Measurements from ENCODE around the gene SNX30. TPM values are rescaled to one million over a fixed set of nuclear protein-coding genes. Genes with fewer than 3 reads are reported as not detected.

Gene SNX30
- total and polyA plus RNA-seq, 4 experiments from 2014 or later, result 0.73 to 10.9 (median 7.4) TPM

- POLR2A ChIA-PET (ENCODE audit: partially characterized antibody), result no interaction called here
- Histone ChIP-seq H3K27ac (ENCODE audit: low read depth, low read length) (no peak overlapping the region), H3K4me1 (ENCODE audit: insufficient read depth, low read length) (no peaks in the 10 kb centered on the region), H3K36me3 (ENCODE audit: insufficient read depth, low read length) (no peaks in the 10 kb centered on the region), H3K4me3 (ENCODE audit: low read length in 2 of 2) (no peak overlapping the region), H3K9me3 (ENCODE audit: control insufficient read depth in 1 of 2, low read length in 2 of 2) (no peaks in the 10 kb centered on the region), H3K27me3 (ENCODE audit: insufficient read depth, low read length) (no peaks in the 10 kb centered on the region)
- intact Hi-C loops (cut with micrococcal nuclease), result no loop called here
- CTCF ChIA-PET (ENCODE audit: partially characterized antibody), result interaction anchor here (0.6 kb wide), 1 partner anchor 16 kb away, joined by 3 read pairs; no protein-coding TSS in a partner anchor
- H3K9me3 Mint-ChIP-seq, result no peaks in the 10 kb centered on the region
- peaks cover 0 to 4% of the 10 kb centered on the region in 2 donors for H3K36me3 Mint-ChIP-seq
- no peak for DNase-seq
- H3K4me1 Mint-ChIP-seq, result peaks cover 0 to 7% (median 0%) of the 10 kb centered on the region in 4 donors
- no peak overlapping the region for H3K27ac Mint-ChIP-seq
- H3K4me3 Mint-ChIP-seq, result no peak overlapping the region
- peaks cover 2 to 8% of the 10 kb centered on the region in 2 donors for H3K27me3 Mint-ChIP-seq
These were observed 135.8 kb downstream of the SNX30 start for GRCh38 chr9:112886351-112886750.

DNA sequence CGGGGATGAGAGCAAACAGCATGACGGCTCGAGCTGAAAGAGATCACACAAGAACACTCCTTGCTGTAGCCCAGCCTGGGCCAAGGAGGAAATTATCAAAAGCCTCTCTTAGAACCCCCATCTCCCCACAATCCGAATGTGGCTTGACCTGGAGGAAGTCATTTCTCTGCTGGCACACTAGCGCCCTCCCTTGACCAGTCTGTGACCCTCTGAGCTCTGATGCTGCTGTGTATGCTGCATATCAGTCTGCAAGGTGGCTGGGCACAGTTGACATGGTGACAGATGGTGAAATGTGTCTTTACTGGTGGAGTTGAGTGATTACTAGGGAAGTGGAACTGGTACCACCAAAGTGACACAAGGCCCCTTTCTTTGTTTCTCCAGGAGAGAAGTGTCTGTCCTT lies 136.8 kb downstream of the SNX30 start:
- Histone ChIP-seq H3K36me3 (ENCODE audit: insufficient read depth, low read length) (no peaks in the 10 kb centered on the region), H3K9me3 (ENCODE audit: control insufficient read depth in 1 of 2, low read length in 2 of 2) (no peaks in the 10 kb centered on the region), H3K27ac (ENCODE audit: low read depth, low read length) (no peak overlapping the region), H3K4me3 (ENCODE audit: low read length in 2 of 2) (no peak overlapping the region), H3K27me3 (ENCODE audit: insufficient read depth, low read length) (no peaks in the 10 kb centered on the region), H3K4me1 (ENCODE audit: insufficient read depth, low read length) (no peaks in the 10 kb centered on the region)
- peaks cover 0 to 3% (median 0%) of the 10 kb centered on the region in 8 donors for H3K9me3 Mint-ChIP-seq
- no peak overlapping the region for H3K4me3 Mint-ChIP-seq
- H3K27me3 Mint-ChIP-seq, result peaks cover 10 to 14% of the 10 kb centered on the region in 2 donors
- ChIA-PET CTCF (ENCODE audit: partially characterized antibody) (no interaction called here), POLR2A (ENCODE audit: partially characterized antibody) (no interaction called here)
- H3K27ac Mint-ChIP-seq, result no peak overlapping the region
- DNase-seq, result no peak
- H3K36me3 Mint-ChIP-seq, result peaks cover 0 to 4% of the 10 kb centered on the region in 2 donors
- H3K4me1 Mint-ChIP-seq, result peaks cover 0 to 7% (median 0%) of the 10 kb centered on the region in 4 donors
- intact Hi-C loops (cut with micrococcal nuclease), result no loop called here

- POLR2A ChIA-PET (ENCODE audit: partially characterized antibody), result no interaction called here
These were observed 139.8 kb downstream of the SNX30 start, which contains the start of gene SLC46A2 for GRCh38 chr9:112890106-112891081. Gene SLC46A2 (minus strand): TSS chr9:112890876. CDS start chr9:112890681, 195 bp downstream.

GRCh38 chr9:112891521-112891920 lies 141.0 kb downstream of the SNX30 start:
- H3K4me3 ChIP-seq (ENCODE audit: low read length in 2 of 2), result no peak overlapping the region
- Mint-ChIP-seq H3K4me1 (peaks cover 0 to 7% (median 0%) of the 10 kb centered on the region in 4 donors), H3K36me3 (peaks cover 0 to 4% of the 10 kb centered on the region in 2 donors), H3K27me3 (peaks cover 22 to 23% of the 10 kb centered on the region in 2 donors), H3K4me3 (no peak overlapping the region), H3K9me3 (peaks cover 0 to 3% (median 0%) of the 10 kb centered on the region in 8 donors), H3K27ac (no peak overlapping the region)
- no peaks in the 10 kb centered on the region for H3K9me3 ChIP-seq (ENCODE audit: control insufficient read depth in 1 of 2, low read length in 2 of 2)
- ChIA-PET POLR2A (ENCODE audit: partially characterized antibody) (no interaction called here), CTCF (ENCODE audit: partially characterized antibody) (no interaction called here)
- intact Hi-C loops (cut with micrococcal nuclease), result no loop called here
- DNase-seq, result no peak
- no peaks in the 10 kb centered on the region for H3K27me3 ChIP-seq (ENCODE audit: insufficient read depth, low read length)
- H3K27ac ChIP-seq (ENCODE audit: low read depth, low read length), result no peak overlapping the region
- no peaks in the 10 kb centered on the region for H3K36me3 ChIP-seq (ENCODE audit: insufficient read depth, low read length)
- H3K4me1 ChIP-seq (ENCODE audit: insufficient read depth, low read length), result no peaks in the 10 kb centered on the region

More at GRCh38 chr9:112890106-112891081, 139.8 kb downstream of the SNX30 start, which contains the start of gene SLC46A2:
- intact Hi-C loops (cut with micrococcal nuclease), result no loop called here
- H3K36me3 Mint-ChIP-seq, result peaks cover 0 to 4% of the 10 kb centered on the region in 2 donors
- Histone ChIP-seq H3K27ac (ENCODE audit: low read depth, low read length) (no peak within 1 kb of the TSS), H3K4me1 (ENCODE audit: insufficient read depth, low read length) (no peaks in the 10 kb centered on the region), H3K27me3 (ENCODE audit: insufficient read depth, low read length) (no peaks in the 10 kb centered on the region), H3K4me3 (ENCODE audit: low read length in 2 of 2) (no peak within 1 kb of the TSS), H3K9me3 (ENCODE audit: control insufficient read depth in 1 of 2, low read length in 2 of 2) (no peaks in the 10 kb centered on the region), H3K36me3 (ENCODE audit: insufficient read depth, low read length) (no peaks in the 10 kb centered on the region)
- peaks cover 0 to 3% (median 0%) of the 10 kb centered on the region in 8 donors for H3K9me3 Mint-ChIP-seq
- CTCF ChIA-PET (ENCODE audit: partially characterized antibody), result no interaction called here
- DNase-seq, result no peak
- H3K4me1 Mint-ChIP-seq, result peaks cover 0 to 7% (median 0%) of the 10 kb centered on the region in 4 donors
- peaks cover 14 to 22% of the 10 kb centered on the region in 2 donors for H3K27me3 Mint-ChIP-seq
- no peak within 1 kb of the TSS for H3K4me3 Mint-ChIP-seq
- no peak within 1 kb of the TSS for H3K27ac Mint-ChIP-seq

- no peaks in the 10 kb centered on the region for H3K4me1 ChIP-seq (ENCODE audit: insufficient read depth, low read length)
- H3K27me3 Mint-ChIP-seq, result peaks cover 21 to 24% of the 10 kb centered on the region in 2 donors
- ChIA-PET POLR2A (ENCODE audit: partially characterized antibody) (no interaction called here), CTCF (ENCODE audit: partially characterized antibody) (no interaction called here)
- H3K9me3 ChIP-seq (ENCODE audit: control insufficient read depth in 1 of 2, low read length in 2 of 2), result no peaks in the 10 kb centered on the region
- no peak overlapping the region for H3K4me3 Mint-ChIP-seq
- H3K4me3 ChIP-seq (ENCODE audit: low read length in 2 of 2), result no peak overlapping the region
- H3K9me3 Mint-ChIP-seq, result peaks cover 0 to 3% (median 0%) of the 10 kb centered on the region in 8 donors
- peaks cover 0 to 7% (median 0%) of the 10 kb centered on the region in 4 donors for H3K4me1 Mint-ChIP-seq
- H3K36me3 Mint-ChIP-seq, result peaks cover 0 to 4% of the 10 kb centered on the region in 2 donors
- intact Hi-C loops (cut with micrococcal nuclease), result no loop called here
- no peak overlapping the region for H3K27ac ChIP-seq (ENCODE audit: low read depth, low read length)
- H3K27ac Mint-ChIP-seq, result peak overlapping the region in 1 of 7 donors; percentile 9
- H3K36me3 ChIP-seq (ENCODE audit: insufficient read depth, low read length), result no peaks in the 10 kb centered on the region
- DNase-seq, result no peak
- H3K27me3 ChIP-seq (ENCODE audit: insufficient read depth, low read length), result no peaks in the 10 kb centered on the region
These were observed 142.4 kb downstream of the SNX30 start for GRCh38 chr9:112892981-112893380.

GRCh38 chr9:112894041-112894440 lies 143.5 kb downstream of the SNX30 start:
- no peaks in the 10 kb centered on the region for H3K36me3 ChIP-seq (ENCODE audit: insufficient read depth, low read length)
- DNase-seq, result no peak
- H3K9me3 ChIP-seq (ENCODE audit: control insufficient read depth in 1 of 2, low read length in 2 of 2), result no peaks in the 10 kb centered on the region
- POLR2A ChIA-PET (ENCODE audit: partially characterized antibody), result no interaction called here
- no peaks in the 10 kb centered on the region for H3K4me1 ChIP-seq (ENCODE audit: insufficient read depth, low read length)
- H3K27ac ChIP-seq (ENCODE audit: low read depth, low read length), result no peak overlapping the region
- H3K27me3 ChIP-seq (ENCODE audit: insufficient read depth, low read length), result no peaks in the 10 kb centered on the region
- CTCF ChIA-PET (ENCODE audit: partially characterized antibody), result no interaction called here
- Mint-ChIP-seq H3K4me3 (no peak overlapping the region), H3K36me3 (peaks cover 0 to 4% of the 10 kb centered on the region in 2 donors), H3K27ac (no peak overlapping the region), H3K4me1 (peaks cover 0 to 8% (median 0%) of the 10 kb centered on the region in 4 donors), H3K9me3 (peaks cover 0 to 3% (median 0%) of the 10 kb centered on the region in 8 donors), H3K27me3 (peaks cover 25 to 32% of the 10 kb centered on the region in 2 donors)
- H3K4me3 ChIP-seq (ENCODE audit: low read length in 2 of 2), result no peak overlapping the region
- intact Hi-C loops (cut with micrococcal nuclease), result no loop called here

DNA sequence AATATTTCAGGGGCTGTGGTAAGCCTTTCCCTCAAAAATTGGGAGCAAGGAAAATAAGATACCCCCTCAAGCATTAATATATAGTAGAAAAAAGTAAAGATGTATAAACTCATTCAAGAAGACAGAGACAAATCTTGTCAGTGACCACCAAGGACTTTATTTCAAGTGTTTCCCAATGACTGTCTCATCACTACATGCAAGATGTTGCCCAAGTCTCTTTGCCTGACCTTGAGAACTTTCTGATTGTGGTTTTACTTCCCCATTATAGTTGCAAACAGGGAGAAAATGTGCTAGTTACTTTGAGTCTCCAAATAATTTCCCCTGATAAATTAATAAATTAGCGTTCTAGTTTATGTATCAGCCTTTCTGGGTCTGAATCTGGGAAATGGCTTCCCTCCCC lies 144.1 kb downstream of the SNX30 start:
- peaks cover 0 to 2% of the 10 kb centered on the region in 2 donors for H3K36me3 Mint-ChIP-seq
- CTCF ChIA-PET (ENCODE audit: partially characterized antibody), result no interaction called here
- no peaks in the 10 kb centered on the region for H3K36me3 ChIP-seq (ENCODE audit: insufficient read depth, low read length)

More for the DNA sequence above, 144.1 kb downstream of the SNX30 start:
- H3K4me3 ChIP-seq (ENCODE audit: low read length in 2 of 2), result no peak overlapping the region
- no peak for DNase-seq
- H3K27me3 Mint-ChIP-seq, result peaks cover 25 to 33% of the 10 kb centered on the region in 2 donors
- POLR2A ChIA-PET (ENCODE audit: partially characterized antibody), result no interaction called here
- peaks cover 0 to 3% (median 0%) of the 10 kb centered on the region in 8 donors for H3K9me3 Mint-ChIP-seq
- H3K4me1 Mint-ChIP-seq, result peaks cover 0 to 8% (median 0%) of the 10 kb centered on the region in 4 donors
- H3K27ac Mint-ChIP-seq, result no peak overlapping the region
- H3K27ac ChIP-seq (ENCODE audit: low read depth, low read length), result no peak overlapping the region
- no peaks in the 10 kb centered on the region for H3K9me3 ChIP-seq (ENCODE audit: control insufficient read depth in 1 of 2, low read length in 2 of 2)
- H3K4me3 Mint-ChIP-seq, result no peak overlapping the region
- no peaks in the 10 kb centered on the region for H3K4me1 ChIP-seq (ENCODE audit: insufficient read depth, low read length)
- intact Hi-C loops (cut with micrococcal nuclease), result no loop called here
- no peaks in the 10 kb centered on the region for H3K27me3 ChIP-seq (ENCODE audit: insufficient read depth, low read length)

Data from CD4-positive, alpha-beta memory T cell (primary cell).